RWPE1 (cell line): ENCODE measurements around the gene HSD17B11.
"Not testable (repeated sequence)": the region's sequence is repeated elsewhere in the genome, so short reads cannot be mapped to it uniquely, and the experiment has no call there.

ENCODE experiments used
- CTCF ChIA-PET: fragments of 350-600 bp; sonication (Branson Sonifier 250); formaldehyde crosslinking; extraction: SDS; loops from one replicate; lab custom pipeline; 2021; lab: Yijun Ruan, JAX
- POLR2A ChIA-PET: fragments of 400-600 bp; formaldehyde crosslinking; extraction: SDS; loops from one replicate; lab custom pipeline; 2020; ENCODE audit warnings: antibody characterized with exemption; ENCODE audit not compliant: low non-redundant PET; lab: Yijun Ruan, JAX
- DNase-seq: peaks from one replicate; pipeline ENCODE4 v3.0.0; 2012; ENCODE audit warnings: low spot score
- H3K27ac ChIP-seq: fragments of 450-650 bp; 2 replicates; pipeline ENCODE4 v1.5.1; 2017
- TF ChIP-seq, protein P1 (sequence below): fragments of 450-650 bp; conservative IDR thresholded peaks from 2 replicates; pipeline ENCODE4 v1.5.1; 2017; ENCODE audit warnings: low read depth, mild to moderate bottlenecking

The HSD17B11 gene

DNA sequence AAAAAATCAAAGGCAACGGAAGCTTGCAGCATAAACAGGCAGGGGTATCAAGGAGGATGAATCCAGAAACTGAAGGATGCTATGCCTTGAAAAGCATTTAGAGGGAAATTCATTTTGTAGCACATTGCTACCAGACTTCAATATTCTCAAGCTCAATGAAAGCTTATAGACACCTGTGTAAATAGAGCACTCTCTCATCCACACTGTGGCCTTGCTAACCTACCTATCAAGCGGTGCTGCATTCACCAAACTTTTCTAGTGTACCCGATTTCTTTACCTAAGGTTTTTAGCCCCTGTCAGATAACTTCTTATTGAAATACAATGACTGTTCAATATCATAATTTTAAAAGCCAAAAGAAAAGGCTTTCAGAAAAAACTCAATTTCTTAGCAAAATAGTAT is 48.1 kb downstream of the HSD17B11 start:
- H3K27ac ChIP-seq = no peak overlapping the region
- no peak for DNase-seq
- ChIA-PET CTCF (no interaction called here), POLR2A (no interaction called here)
- TF ChIP-seq, protein P1, sequence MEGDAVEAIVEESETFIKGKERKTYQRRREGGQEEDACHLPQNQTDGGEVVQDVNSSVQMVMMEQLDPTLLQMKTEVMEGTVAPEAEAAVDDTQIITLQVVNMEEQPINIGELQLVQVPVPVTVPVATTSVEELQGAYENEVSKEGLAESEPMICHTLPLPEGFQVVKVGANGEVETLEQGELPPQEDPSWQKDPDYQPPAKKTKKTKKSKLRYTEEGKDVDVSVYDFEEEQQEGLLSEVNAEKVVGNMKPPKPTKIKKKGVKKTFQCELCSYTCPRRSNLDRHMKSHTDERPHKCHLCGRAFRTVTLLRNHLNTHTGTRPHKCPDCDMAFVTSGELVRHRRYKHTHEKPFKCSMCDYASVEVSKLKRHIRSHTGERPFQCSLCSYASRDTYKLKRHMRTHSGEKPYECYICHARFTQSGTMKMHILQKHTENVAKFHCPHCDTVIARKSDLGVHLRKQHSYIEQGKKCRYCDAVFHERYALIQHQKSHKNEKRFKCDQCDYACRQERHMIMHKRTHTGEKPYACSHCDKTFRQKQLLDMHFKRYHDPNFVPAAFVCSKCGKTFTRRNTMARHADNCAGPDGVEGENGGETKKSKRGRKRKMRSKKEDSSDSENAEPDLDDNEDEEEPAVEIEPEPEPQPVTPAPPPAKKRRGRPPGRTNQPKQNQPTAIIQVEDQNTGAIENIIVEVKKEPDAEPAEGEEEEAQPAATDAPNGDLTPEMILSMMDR = no peak

DNA sequence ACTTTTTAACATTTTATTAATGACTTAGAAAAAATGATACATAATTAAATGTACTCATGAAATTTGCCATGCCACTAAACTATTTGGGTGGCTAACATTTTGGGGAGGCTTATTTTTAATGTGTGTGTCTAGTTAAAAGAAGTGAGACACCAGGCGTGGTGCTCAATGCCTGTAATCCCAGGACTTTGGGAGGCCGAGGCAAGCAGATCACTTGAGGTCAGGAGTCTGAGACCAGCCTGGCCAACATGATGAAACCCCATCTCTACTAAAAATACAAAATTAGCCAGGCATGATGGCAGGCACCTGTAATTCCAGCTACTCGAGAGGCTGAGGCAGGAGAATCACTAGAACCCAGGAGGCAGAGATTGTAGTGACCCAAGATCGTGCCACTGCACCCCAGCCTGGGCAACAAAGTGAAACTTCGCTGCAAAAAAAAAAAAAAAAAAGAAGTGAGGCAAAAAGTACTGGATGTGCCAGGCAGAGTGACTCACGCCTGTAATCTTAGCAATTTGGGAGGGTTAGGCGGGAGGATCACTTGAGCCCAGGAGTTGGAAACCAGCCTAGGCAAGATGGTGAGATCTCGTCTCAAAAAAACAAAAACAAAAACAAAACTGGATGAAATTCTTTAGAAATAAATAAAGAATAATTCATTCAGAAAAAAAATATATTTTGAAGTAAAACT is 48.9 kb downstream of the HSD17B11 start:
- peak; percentile 26 for DNase-seq
- POLR2A ChIA-PET, CTCF ChIA-PET: not testable (repeated sequence)
- peak overlapping the region; percentile 85 for H3K27ac ChIP-seq

DNA sequence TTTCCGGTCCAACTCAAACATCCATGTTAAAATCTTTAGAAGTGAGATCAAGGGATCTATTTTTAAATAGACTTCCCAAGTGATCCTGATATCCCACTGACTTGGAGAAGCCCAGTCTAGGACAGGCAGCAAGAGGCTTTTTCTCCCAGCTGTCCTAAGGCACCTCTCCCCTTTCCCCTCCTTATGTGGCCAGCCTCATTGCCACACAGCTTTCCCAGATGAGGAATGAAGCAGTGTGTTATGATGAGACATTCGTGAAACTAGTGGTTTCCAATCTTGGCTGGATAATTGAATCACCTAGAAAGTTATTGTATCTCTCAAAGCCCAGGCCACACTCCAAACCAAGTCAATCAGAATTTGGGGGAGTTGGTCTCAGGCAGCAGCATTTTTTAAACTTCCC is 51.5 kb downstream of the HSD17B11 start:
- CTCF ChIA-PET = no interaction called here
- POLR2A ChIA-PET = no interaction called here
- TF ChIP-seq, protein P1 = no peak
- no peak for DNase-seq
- no peak overlapping the region for H3K27ac ChIP-seq

DNA sequence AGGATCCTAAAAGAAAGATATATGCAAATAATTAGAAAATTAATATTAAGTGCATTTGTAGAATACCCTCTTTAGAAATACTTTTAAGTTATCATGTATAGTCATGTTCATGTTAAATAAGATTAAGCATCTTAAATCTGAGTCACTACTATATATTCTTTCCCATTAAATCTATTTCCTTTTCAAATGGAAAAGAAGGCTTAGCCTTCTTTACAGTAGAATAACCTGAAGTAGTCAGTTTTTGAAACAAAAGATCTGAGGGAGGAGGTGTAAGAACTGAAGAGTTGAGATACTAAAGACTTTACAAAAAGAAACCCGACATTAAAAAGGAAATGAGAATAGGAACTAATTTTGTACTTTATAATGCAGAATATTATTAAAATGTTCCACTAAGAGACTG is 53.6 kb downstream of the HSD17B11 start:
- H3K27ac ChIP-seq = no peak overlapping the region
- no peak for DNase-seq
- POLR2A ChIA-PET = no interaction called here
- TF ChIP-seq, protein P1 = no peak
- CTCF ChIA-PET = no interaction called here

DNA sequence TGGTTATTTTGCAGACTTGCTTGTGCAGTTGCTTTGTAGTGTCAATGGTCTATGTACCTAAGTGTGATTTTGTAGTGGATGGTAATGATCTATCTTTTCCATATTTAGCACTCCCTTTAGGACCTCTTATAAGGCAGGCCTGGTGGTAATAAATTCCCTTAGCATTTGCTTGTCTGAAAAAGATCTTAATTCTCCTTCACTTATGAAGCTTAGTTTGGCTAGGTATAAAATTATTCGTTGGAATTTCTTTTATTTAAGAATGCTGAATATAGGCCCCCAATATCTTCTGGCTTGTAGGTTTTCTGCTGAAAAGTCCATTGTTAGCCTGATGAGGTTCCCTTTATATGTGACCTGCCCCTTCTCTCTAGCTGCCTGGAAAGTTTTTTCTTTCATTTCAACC is 57.7 kb downstream of the HSD17B11 start:
- CTCF ChIA-PET = no interaction called here
- POLR2A ChIA-PET = no interaction called here
- TF ChIP-seq, protein P1 = no peak
- no peak overlapping the region for H3K27ac ChIP-seq
- no peak for DNase-seq

DNA sequence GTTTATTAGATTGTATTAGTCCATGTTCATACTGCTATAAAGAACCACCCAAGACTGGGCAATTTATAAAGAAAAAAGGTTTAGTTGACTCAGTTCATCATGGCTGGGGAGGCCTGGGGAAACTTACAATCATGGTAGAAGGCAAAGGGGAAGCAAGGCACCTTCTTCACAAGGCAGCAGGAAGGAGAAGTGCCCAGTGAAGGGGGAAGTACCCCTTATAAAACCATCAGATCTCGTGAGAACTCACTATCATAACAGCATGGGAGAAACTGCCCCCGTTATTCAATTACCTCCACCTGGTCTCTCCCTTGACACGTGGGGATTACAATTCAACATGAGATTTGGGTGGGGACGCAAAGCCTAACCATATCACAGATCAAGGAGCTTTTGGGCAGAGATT is 60.2 kb downstream of the HSD17B11 start:
- ChIA-PET CTCF (no interaction called here), POLR2A (no interaction called here)
- TF ChIP-seq, protein P1 = no peak
- no peak for DNase-seq
- H3K27ac ChIP-seq = no peak overlapping the region

DNA sequence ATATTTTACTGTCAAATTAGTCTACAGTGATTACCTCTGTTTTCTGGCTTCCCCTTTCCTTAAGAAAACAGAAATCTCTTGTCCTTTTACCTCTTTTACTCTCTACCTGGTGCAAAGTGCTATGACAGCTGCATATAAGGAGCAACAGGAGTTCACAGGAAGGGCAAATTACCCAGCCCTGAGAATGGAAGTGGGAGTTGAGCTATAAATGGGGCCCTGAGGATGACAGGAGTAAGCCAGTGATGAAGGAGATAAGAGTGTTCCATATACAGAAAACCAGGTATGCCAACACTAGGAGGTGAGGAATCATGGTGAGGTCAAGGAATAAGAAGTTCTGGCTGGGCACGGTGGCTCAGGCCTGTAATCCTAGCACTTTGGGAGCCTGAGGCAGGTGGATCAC is 63.9 kb downstream of the HSD17B11 start:
- H3K27ac ChIP-seq = no peak overlapping the region
- POLR2A ChIA-PET = no interaction called here
- CTCF ChIA-PET = no interaction called here
- TF ChIP-seq, protein P1 = no peak
- no peak for DNase-seq
